ENCODE measurements around the gene GALNT9. TPM values are rescaled to one million over a fixed set of nuclear protein-coding genes. Genes with fewer than 3 reads are reported as not detected.
"Not testable (repeated sequence)": the region's sequence is repeated elsewhere in the genome, so short reads cannot be mapped to it uniquely, and the experiment has no call there.

GALNT9 gene
- total RNA-seq, 2 experiments from 2014 or later, result not detected

GRCh38 chr12:132267873-132268272 lies 61.5 kb downstream of the GALNT9 start:
- Histone ChIP-seq H3K4me3 (ENCODE audit: low read length) (no peak overlapping the region), H3K27me3 (ENCODE audit: control insufficient read depth in 1 of 2, insufficient read depth in 2 of 2, low read length in 2 of 2) (no peaks in the 10 kb centered on the region), H3K4me1 (ENCODE audit: insufficient read depth, low read length) (no peaks in the 10 kb centered on the region), H3K9me3 (ENCODE audit: control insufficient read depth in 1 of 2, insufficient read depth in 1 of 2, low read length in 2 of 2) (peaks cover 0 to 5% of the 10 kb centered on the region in 2 experiments), H3K36me3 (ENCODE audit: insufficient read depth, low read length) (no peaks in the 10 kb centered on the region), H3K27ac (ENCODE audit: low read depth in 1 of 2, low read length in 2 of 2) (no peak overlapping the region)
- no peak for TF ChIP-seq CTCF (IDR thresholded peaks at IDR 0.05)
- no peak overlapping the region for H3K4me3 Mint-ChIP-seq
- CTCF ChIA-PET, result no interaction called here
- no peaks in the 10 kb centered on the region for H3K27me3 Mint-ChIP-seq
- no peaks in the 10 kb centered on the region for H3K36me3 Mint-ChIP-seq (ENCODE audit: low read depth)
- intact Hi-C loops (cut with DNase I, micrococcal nuclease), result no loop called here
- no peaks in the 10 kb centered on the region for H3K9me3 Mint-ChIP-seq
- DNase-seq, result no peak
- no peak for ATAC-seq (ENCODE audit: poor library complexity)
- H3K4me1 Mint-ChIP-seq (ENCODE audit: low read depth), result no peaks in the 10 kb centered on the region
- H3K27ac Mint-ChIP-seq, result no peak overlapping the region
- POLR2A ChIA-PET, result no interaction called here

DNA sequence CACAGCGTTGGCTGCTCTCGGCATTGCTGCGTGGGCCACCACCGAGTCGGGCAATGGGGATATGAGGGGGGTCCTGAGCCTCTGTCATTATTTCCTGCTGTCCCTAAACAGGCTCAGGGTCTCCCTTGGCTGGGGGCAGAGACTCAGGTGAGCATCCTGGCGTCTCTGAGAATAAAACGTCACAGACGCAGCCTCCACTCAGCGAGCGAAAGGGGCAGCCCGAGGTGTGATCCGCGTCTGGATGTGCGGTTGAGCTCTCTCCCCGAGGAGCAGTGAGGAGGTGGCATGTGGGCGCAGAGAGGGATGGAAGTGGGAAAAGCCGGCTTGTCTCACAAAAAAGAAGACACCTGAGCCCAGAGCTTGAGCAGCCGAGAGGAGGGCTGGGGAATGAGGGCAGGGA lies 62.6 kb downstream of the GALNT9 start:
- no peaks in the 10 kb centered on the region for H3K9me3 Mint-ChIP-seq
- no peak overlapping the region for H3K27ac Mint-ChIP-seq
- peaks cover 0 to 5% of the 10 kb centered on the region in 2 experiments for H3K9me3 ChIP-seq (ENCODE audit: control insufficient read depth in 1 of 2, insufficient read depth in 1 of 2, low read length in 2 of 2)
- intact Hi-C loops (cut with DNase I, micrococcal nuclease), result no loop called here
- no peak for TF ChIP-seq CTCF (IDR thresholded peaks at IDR 0.05)
- H3K4me1 Mint-ChIP-seq (ENCODE audit: low read depth), result no peaks in the 10 kb centered on the region
- no peaks in the 10 kb centered on the region for H3K4me1 ChIP-seq (ENCODE audit: insufficient read depth, low read length)
- no peak for ATAC-seq (ENCODE audit: poor library complexity)
- no peaks in the 10 kb centered on the region for H3K27me3 Mint-ChIP-seq
- POLR2A ChIA-PET, result no interaction called here
- H3K4me3 ChIP-seq (ENCODE audit: low read length), result no peak overlapping the region
- CTCF ChIA-PET, result no interaction called here
- H3K36me3 ChIP-seq (ENCODE audit: insufficient read depth, low read length), result no peaks in the 10 kb centered on the region
- no peak overlapping the region for H3K27ac ChIP-seq (ENCODE audit: low read depth in 1 of 2, low read length in 2 of 2)
- H3K36me3 Mint-ChIP-seq (ENCODE audit: low read depth), result no peaks in the 10 kb centered on the region
- no peak overlapping the region for H3K4me3 Mint-ChIP-seq
- DNase-seq, result no peak
- no peaks in the 10 kb centered on the region for H3K27me3 ChIP-seq (ENCODE audit: control insufficient read depth in 1 of 2, insufficient read depth in 2 of 2, low read length in 2 of 2)

DNA sequence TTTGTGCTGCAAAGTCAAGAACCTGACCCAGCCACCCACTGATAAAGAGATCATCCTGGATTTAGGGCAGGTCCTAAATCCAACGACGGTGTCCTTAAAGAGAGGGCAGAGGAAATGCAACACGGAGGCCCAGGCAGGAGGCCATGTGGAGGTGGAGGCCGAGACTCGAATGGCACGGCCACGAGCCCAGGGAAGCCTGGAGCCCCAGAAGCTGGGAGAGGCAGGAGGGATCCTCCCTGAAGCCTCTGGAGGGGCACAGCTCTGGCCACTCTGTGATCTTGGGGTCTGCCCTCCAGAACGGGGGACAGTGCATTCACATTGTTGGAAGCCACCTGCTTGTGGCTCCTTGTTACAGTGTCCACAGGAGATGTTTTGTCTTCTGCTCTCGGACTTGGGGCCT lies 63.0 kb downstream of the GALNT9 start:
- Histone ChIP-seq H3K4me3 (ENCODE audit: low read length) (no peak overlapping the region), H3K4me1 (ENCODE audit: insufficient read depth, low read length) (no peaks in the 10 kb centered on the region), H3K27ac (ENCODE audit: low read depth in 1 of 2, low read length in 2 of 2) (no peak overlapping the region), H3K36me3 (ENCODE audit: insufficient read depth, low read length) (no peaks in the 10 kb centered on the region), H3K27me3 (ENCODE audit: control insufficient read depth in 1 of 2, insufficient read depth in 2 of 2, low read length in 2 of 2) (peaks cover 0 to 3% of the 10 kb centered on the region in 2 experiments), H3K9me3 (ENCODE audit: control insufficient read depth in 1 of 2, insufficient read depth in 1 of 2, low read length in 2 of 2) (peaks cover 0 to 5% of the 10 kb centered on the region in 2 experiments)
- TF ChIP-seq CTCF (IDR thresholded peaks at IDR 0.05), result no peak
- Mint-ChIP-seq H3K27ac (no peak overlapping the region), H3K9me3 (no peaks in the 10 kb centered on the region), H3K27me3 (no peaks in the 10 kb centered on the region), H3K36me3 (ENCODE audit: low read depth) (no peaks in the 10 kb centered on the region), H3K4me1 (ENCODE audit: low read depth) (no peaks in the 10 kb centered on the region), H3K4me3 (no peak overlapping the region)
- ATAC-seq (ENCODE audit: poor library complexity) (no peak), DNase-seq (no peak)
- ChIA-PET CTCF (no interaction called here), POLR2A (no interaction called here)
- intact Hi-C loops (cut with DNase I, micrococcal nuclease), result no loop called here

- H3K36me3 Mint-ChIP-seq (ENCODE audit: low read depth); H3K36me3 ChIP-seq (ENCODE audit: insufficient read depth, low read length); H3K27ac Mint-ChIP-seq; H3K4me1 ChIP-seq (ENCODE audit: insufficient read depth, low read length); POLR2A ChIA-PET; H3K27me3 ChIP-seq (ENCODE audit: control insufficient read depth in 1 of 2, insufficient read depth in 2 of 2, low read length in 2 of 2); H3K9me3 ChIP-seq (ENCODE audit: control insufficient read depth in 1 of 2, insufficient read depth in 1 of 2, low read length in 2 of 2); H3K9me3 Mint-ChIP-seq; H3K4me1 Mint-ChIP-seq (ENCODE audit: low read depth); ATAC-seq (ENCODE audit: poor library complexity); H3K27me3 Mint-ChIP-seq; H3K4me3 Mint-ChIP-seq; intact Hi-C loops (cut with DNase I, micrococcal nuclease); H3K4me3 ChIP-seq (ENCODE audit: low read length); DNase-seq; H3K27ac ChIP-seq (ENCODE audit: low read depth in 1 of 2, low read length in 2 of 2); CTCF ChIA-PET: not testable (repeated sequence)
Measured at GRCh38 chr12:132265822-132266221, 63.6 kb downstream of the GALNT9 start.

Measured in CD4-positive, alpha-beta T cell (primary cell).